ENCODE measurements around the gene AGAP3. TPM values are rescaled to one million over a fixed set of nuclear protein-coding genes. Genes with fewer than 3 reads are reported as not detected.
A peak's percentile ranks its signal among the peaks of the same experiment; 100 is the strongest.

AGAP3 gene
- total RNA-seq, 1 donor from 2014 or later = 114 TPM

GRCh38 chr7:151103973-151104372 is 17.7 kb downstream of the AGAP3 start:
- H3K4me3 Mint-ChIP-seq (ENCODE audit: low read depth) = no peak overlapping the region
- DNase-seq (ENCODE audit: low spot score, unreplicated experiment) = no peak
- no peaks in the 10 kb centered on the region for H3K27me3 Mint-ChIP-seq
- no peaks in the 10 kb centered on the region for H3K9me3 Mint-ChIP-seq (ENCODE audit: low read depth)
- TF ChIP-seq CTCF (IDR thresholded peaks at IDR 0.05; ENCODE audit: unreplicated experiment) = no peak
- peak overlapping the region; percentile 4 for H3K27ac Mint-ChIP-seq
- H3K36me3 Mint-ChIP-seq (ENCODE audit: insufficient read depth) = peaks cover 1% of the 10 kb centered on the region
- no peaks in the 10 kb centered on the region for H3K4me1 Mint-ChIP-seq (ENCODE audit: low read depth)

GRCh38 chr7:151104411-151105235 is 18.3 kb downstream of the AGAP3 start:
- H3K27me3 Mint-ChIP-seq = no peaks in the 10 kb centered on the region
- no peaks in the 10 kb centered on the region for H3K4me1 Mint-ChIP-seq (ENCODE audit: low read depth)
- peaks cover 1% of the 10 kb centered on the region for H3K36me3 Mint-ChIP-seq (ENCODE audit: insufficient read depth)
- TF ChIP-seq CTCF (IDR thresholded peaks at IDR 0.05; ENCODE audit: unreplicated experiment) = no peak
- peak overlapping the region; percentile 81 for H3K27ac Mint-ChIP-seq
- no peaks in the 10 kb centered on the region for H3K9me3 Mint-ChIP-seq (ENCODE audit: low read depth)
- DNase-seq (ENCODE audit: low spot score, unreplicated experiment) = no peak
- no peak overlapping the region for H3K4me3 Mint-ChIP-seq (ENCODE audit: low read depth)

GRCh38 chr7:151107882-151108281 is 21.6 kb downstream of the AGAP3 start:
- no peak for DNase-seq (ENCODE audit: low spot score, unreplicated experiment)
- Mint-ChIP-seq H3K27me3 (no peaks in the 10 kb centered on the region), H3K4me1 (ENCODE audit: low read depth) (peaks cover 19% of the 10 kb centered on the region), H3K9me3 (ENCODE audit: low read depth) (no peaks in the 10 kb centered on the region), H3K27ac (no peak overlapping the region), H3K4me3 (ENCODE audit: low read depth) (no peak overlapping the region), H3K36me3 (ENCODE audit: insufficient read depth) (peaks cover 1% of the 10 kb centered on the region)
- TF ChIP-seq CTCF (IDR thresholded peaks at IDR 0.05; ENCODE audit: unreplicated experiment) = no peak

- no peak for TF ChIP-seq CTCF (IDR thresholded peaks at IDR 0.05; ENCODE audit: unreplicated experiment)
- H3K27ac Mint-ChIP-seq = no peak overlapping the region
- H3K27me3 Mint-ChIP-seq = no peaks in the 10 kb centered on the region
- H3K9me3 Mint-ChIP-seq (ENCODE audit: low read depth) = no peaks in the 10 kb centered on the region
- no peak for DNase-seq (ENCODE audit: low spot score, unreplicated experiment)
- H3K36me3 Mint-ChIP-seq (ENCODE audit: insufficient read depth) = no peaks in the 10 kb centered on the region
- H3K4me1 Mint-ChIP-seq (ENCODE audit: low read depth) = peaks cover 30% of the 10 kb centered on the region
- no peak overlapping the region for H3K4me3 Mint-ChIP-seq (ENCODE audit: low read depth)
Measured at GRCh38 chr7:151109094-151110048, 23.1 kb downstream of the AGAP3 start.

- Mint-ChIP-seq H3K4me3 (ENCODE audit: low read depth) (no peak overlapping the region), H3K36me3 (ENCODE audit: insufficient read depth) (no peaks in the 10 kb centered on the region), H3K4me1 (ENCODE audit: low read depth) (peaks cover 30% of the 10 kb centered on the region), H3K27me3 (no peaks in the 10 kb centered on the region), H3K27ac (no peak overlapping the region), H3K9me3 (ENCODE audit: low read depth) (no peaks in the 10 kb centered on the region)
- no peak for TF ChIP-seq CTCF (IDR thresholded peaks at IDR 0.05; ENCODE audit: unreplicated experiment)
- no peak for DNase-seq (ENCODE audit: low spot score, unreplicated experiment)
Measured at GRCh38 chr7:151110236-151110940, 24.1 kb downstream of the AGAP3 start.
